RWPE1 (cell line): ENCODE measurements around the gene TBL3.
A peak's percentile ranks its signal among the peaks of the same experiment; 100 is the strongest.

Source experiments
- CTCF ChIA-PET: fragments of 350-600 bp; sonication (Branson Sonifier 250); formaldehyde crosslinking; extraction: SDS; loops from one replicate; lab custom pipeline; 2021; lab: Yijun Ruan, JAX
- POLR2A ChIA-PET: fragments of 400-600 bp; formaldehyde crosslinking; extraction: SDS; loops from one replicate; lab custom pipeline; 2020; ENCODE audit warnings: antibody characterized with exemption; ENCODE audit not compliant: low non-redundant PET; lab: Yijun Ruan, JAX
- DNase-seq: peaks from one replicate; pipeline ENCODE4 v3.0.0; 2012; ENCODE audit warnings: low spot score
- H3K27ac ChIP-seq: fragments of 450-650 bp; 2 replicates; pipeline ENCODE4 v1.5.1; 2017
- TF ChIP-seq, protein P1 (sequence below): fragments of 450-650 bp; conservative IDR thresholded peaks from 2 replicates; pipeline ENCODE4 v1.5.1; 2017; ENCODE audit warnings: low read depth, mild to moderate bottlenecking

The TBL3 gene

DNA sequence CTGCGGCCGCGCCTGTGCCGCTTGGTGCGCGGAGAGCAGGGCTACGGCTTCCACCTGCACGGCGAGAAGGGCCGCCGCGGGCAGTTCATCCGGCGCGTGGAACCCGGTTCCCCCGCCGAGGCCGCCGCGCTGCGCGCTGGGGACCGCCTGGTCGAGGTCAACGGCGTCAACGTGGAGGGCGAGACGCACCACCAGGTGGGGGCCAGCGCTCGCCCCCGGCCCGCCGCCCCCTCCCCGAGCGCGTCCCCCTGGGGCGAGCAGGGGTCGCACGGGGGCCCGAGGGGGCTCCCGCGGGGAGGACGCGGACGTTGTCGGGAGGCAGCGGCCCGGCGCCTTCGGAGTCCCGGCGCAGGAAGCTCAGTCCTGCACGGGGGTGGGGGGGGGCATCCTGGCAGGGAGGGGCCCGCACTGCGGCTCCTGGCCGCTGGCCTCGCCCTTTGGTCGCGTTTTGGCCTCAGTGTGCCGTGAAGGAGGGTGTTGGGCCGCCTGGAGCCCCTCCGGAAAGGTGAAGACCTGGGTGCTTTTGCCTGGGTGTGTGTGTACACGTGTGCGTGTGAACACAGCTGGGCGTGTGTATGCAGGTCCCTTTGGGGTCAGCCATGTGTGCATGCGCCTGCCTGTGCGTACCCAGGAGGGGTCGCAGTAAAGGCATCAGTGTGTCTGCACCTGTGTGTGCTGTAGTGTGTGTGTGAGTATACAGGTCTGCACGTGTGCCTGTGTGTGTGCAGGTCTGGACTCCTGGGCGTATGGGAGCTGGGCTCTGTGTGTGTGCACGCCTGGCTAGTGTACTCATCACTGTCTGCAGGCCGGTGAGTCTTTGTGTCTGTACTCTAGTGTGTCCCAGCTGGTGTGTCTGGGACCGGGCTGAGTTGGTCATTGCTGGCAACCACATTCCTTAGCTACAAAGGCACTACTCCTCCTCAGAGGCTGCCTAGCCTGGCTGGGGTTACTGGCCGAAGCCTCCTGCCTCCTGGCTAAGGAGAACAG, 55.5 kb downstream of the TBL3 start:
- TF ChIP-seq, protein P1, sequence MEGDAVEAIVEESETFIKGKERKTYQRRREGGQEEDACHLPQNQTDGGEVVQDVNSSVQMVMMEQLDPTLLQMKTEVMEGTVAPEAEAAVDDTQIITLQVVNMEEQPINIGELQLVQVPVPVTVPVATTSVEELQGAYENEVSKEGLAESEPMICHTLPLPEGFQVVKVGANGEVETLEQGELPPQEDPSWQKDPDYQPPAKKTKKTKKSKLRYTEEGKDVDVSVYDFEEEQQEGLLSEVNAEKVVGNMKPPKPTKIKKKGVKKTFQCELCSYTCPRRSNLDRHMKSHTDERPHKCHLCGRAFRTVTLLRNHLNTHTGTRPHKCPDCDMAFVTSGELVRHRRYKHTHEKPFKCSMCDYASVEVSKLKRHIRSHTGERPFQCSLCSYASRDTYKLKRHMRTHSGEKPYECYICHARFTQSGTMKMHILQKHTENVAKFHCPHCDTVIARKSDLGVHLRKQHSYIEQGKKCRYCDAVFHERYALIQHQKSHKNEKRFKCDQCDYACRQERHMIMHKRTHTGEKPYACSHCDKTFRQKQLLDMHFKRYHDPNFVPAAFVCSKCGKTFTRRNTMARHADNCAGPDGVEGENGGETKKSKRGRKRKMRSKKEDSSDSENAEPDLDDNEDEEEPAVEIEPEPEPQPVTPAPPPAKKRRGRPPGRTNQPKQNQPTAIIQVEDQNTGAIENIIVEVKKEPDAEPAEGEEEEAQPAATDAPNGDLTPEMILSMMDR = no peak
- CTCF ChIA-PET = interaction anchor here (0.5 to 1.1 kb wide), 6 partner anchors 11 to 930 kb away, joined by 3 to 6 read pairs (median 3); no protein-coding TSS in a partner anchor
- DNase-seq = no peak
- peak overlapping the region; percentile 85 for H3K27ac ChIP-seq
- POLR2A ChIA-PET = interaction anchor here (0.6 kb wide), 1 partner anchor 12 kb away, joined by 4 read pairs; no protein-coding TSS in a partner anchor

DNA sequence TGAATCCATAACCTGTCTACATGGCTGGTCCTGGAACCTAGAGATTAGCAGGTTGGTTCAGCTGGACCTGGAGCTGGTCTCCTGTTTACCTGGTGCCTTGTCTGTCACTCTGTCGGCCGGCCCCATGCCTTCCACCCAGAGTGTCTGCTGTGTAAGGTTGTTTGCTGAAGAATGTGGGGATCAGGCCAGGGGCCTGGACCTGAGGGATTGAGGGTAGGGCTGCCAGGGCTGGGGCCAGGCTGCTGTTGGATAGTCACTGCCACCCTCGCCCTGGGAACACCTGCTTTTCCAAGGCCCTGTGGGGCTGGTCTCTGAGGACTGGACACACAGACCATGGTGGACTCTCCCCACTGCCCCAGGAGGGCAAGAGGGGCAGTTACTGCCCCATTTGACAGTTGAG, 56.3 kb downstream of the TBL3 start:
- TF ChIP-seq, protein P1 = no peak
- no peak for DNase-seq
- H3K27ac ChIP-seq = peak overlapping the region; percentile 85
- ChIA-PET POLR2A (interaction anchor here (0.6 kb wide), 1 partner anchor 12 kb away, joined by 4 read pairs; no protein-coding TSS in a partner anchor), CTCF (interaction anchor here (0.5 to 1.1 kb wide), 4 partner anchors 12 to 112 kb away, joined by 3 to 6 read pairs (median 3); no protein-coding TSS in a partner anchor)

DNA sequence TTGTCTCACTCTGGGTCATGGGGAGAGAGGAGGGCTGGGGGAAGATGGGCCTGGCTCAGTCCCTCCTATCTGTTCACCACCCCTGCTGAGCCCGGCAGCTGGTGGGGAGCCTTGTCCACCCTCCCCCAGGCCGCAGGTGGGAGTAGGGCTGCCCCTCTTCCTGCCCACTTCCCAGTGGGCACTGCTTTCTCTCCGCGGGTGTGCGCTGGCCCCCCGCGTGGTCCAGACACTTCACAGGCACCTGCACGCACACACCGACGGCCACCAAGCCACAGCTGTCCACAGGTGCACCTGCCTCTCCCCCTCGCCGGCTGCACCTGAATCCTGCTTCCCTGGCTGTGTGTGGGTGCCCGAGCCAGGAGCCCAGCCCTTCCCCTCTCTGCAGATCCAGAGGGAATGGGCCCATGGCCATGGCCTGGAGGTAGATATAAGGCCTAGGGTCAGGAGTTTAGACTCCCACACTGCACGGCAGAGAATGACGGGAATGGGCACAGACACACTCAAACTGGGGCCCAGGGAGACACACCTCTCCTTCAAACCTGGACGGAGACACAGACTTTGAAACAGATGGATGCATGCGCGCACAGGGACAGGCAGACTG, 56.9 kb downstream of the TBL3 start:
- POLR2A ChIA-PET = no interaction called here
- DNase-seq = no peak
- peak overlapping the region; percentile 85 for H3K27ac ChIP-seq
- CTCF ChIA-PET = interaction anchor here (1.1 kb wide), 1 partner anchor 112 kb away, joined by 6 read pairs; no protein-coding TSS in a partner anchor
- TF ChIP-seq, protein P1 = no peak

DNA sequence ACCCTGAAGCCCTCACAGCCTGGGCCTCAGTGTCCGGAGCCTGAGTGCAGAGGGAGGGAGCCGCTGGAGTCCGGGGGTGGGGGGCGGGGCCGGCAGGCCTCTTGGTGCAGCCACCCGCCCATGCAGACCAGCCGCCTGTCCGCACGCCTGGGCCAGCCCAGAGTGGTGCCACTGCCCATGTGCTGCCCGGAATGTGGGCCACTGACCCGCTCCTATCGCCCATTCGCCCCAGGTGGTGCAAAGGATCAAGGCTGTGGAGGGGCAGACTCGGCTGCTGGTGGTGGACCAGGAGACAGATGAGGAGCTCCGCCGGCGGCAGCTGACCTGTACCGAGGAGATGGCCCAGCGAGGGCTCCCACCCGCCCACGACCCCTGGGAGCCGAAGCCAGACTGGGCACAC, 57.5 kb downstream of the TBL3 start:
- TF ChIP-seq, protein P1 = no peak
- H3K27ac ChIP-seq = peak overlapping the region; percentile 78
- ChIA-PET POLR2A (no interaction called here), CTCF (no interaction called here)
- no peak for DNase-seq

DNA sequence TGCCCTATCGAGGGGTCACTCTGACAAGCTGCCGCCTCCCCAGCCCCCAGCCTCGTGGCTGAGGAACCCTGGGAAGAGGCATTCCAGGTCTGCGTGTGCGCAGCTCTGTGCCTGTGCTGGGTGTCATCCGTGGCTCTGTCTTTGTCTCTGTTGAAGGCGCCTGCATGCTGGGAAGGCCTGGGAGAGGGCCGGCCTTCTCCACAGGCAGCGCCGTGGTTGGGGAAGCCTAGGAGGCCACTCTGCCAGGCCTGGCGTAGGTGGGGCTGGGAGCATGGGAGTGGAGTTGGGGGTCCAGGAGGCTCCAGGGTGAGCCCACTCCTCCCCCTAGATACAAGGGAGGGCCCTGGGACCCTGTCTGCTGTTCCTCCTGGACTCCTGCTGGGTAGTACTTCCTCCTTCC, 58.2 kb downstream of the TBL3 start:
- ChIA-PET CTCF (interaction anchor here (0.6 kb wide), 1 partner anchor 116 kb away, joined by 3 read pairs; no protein-coding TSS in a partner anchor), POLR2A (no interaction called here)
- H3K27ac ChIP-seq = peak overlapping the region; percentile 78
- TF ChIP-seq, protein P1 = no peak
- no peak for DNase-seq

DNA sequence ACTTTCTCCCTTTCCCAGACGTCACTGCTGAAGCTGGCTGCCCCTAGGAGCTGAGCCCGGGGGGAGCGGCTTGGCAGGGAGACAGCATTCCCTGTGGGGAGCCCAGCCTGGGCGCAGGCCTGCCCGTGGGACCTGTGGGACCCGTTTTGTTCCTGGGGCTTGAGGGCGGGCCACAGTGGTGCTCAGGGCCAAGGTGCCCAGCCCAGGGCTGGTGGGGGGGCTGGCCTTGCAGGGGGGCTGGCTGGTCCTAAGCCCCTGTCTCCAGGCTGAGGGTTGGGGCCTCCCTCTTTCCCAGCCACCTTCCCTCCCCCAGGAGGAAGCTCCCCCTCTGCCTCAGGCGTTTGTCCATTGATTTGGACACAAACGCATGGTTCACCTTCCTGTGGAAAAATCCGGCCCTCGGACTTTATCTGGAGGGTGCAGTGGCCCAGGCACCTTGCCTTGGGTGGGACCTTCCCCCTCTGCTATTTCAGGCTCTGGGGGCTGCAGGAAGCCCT, 59.3 kb downstream of the TBL3 start:
- DNase-seq = no peak
- ChIA-PET POLR2A (no interaction called here), CTCF (no interaction called here)
- peak overlapping the region; percentile 78 for H3K27ac ChIP-seq
- TF ChIP-seq, protein P1 = no peak
